GM10248 (cell line): Measurements from ENCODE around the gene CFAP161.

Source experiments
- CTCF ChIA-PET: fragments of 300-600 bp; sonication (Branson Sonifier 250); formaldehyde crosslinking; extraction: SDS; loops from one replicate; lab custom pipeline; 2021; ENCODE audit warnings: antibody characterized with exemption; lab: Yijun Ruan, JAX
- POLR2A ChIA-PET: fragments of 350-650 bp; sonication (Branson Sonifier 250); formaldehyde crosslinking; extraction: SDS; loops from one replicate; lab custom pipeline; 2020; ENCODE audit warnings: antibody characterized with exemption; lab: Yijun Ruan, JAX
- DNase-seq: peaks from one replicate; pipeline ENCODE4 v3.0.0; 2012; ENCODE audit errors: extremely low spot score
- TF ChIP-seq, protein P1 (sequence below): IDR thresholded peaks from 2 replicates; pipeline ENCODE4 v1.5.1; 2012; ENCODE audit warnings: mild to moderate bottlenecking, low read depth; ENCODE audit errors: extremely low read depth, missing control alignments, control extremely low read depth

CFAP161 gene

DNA sequence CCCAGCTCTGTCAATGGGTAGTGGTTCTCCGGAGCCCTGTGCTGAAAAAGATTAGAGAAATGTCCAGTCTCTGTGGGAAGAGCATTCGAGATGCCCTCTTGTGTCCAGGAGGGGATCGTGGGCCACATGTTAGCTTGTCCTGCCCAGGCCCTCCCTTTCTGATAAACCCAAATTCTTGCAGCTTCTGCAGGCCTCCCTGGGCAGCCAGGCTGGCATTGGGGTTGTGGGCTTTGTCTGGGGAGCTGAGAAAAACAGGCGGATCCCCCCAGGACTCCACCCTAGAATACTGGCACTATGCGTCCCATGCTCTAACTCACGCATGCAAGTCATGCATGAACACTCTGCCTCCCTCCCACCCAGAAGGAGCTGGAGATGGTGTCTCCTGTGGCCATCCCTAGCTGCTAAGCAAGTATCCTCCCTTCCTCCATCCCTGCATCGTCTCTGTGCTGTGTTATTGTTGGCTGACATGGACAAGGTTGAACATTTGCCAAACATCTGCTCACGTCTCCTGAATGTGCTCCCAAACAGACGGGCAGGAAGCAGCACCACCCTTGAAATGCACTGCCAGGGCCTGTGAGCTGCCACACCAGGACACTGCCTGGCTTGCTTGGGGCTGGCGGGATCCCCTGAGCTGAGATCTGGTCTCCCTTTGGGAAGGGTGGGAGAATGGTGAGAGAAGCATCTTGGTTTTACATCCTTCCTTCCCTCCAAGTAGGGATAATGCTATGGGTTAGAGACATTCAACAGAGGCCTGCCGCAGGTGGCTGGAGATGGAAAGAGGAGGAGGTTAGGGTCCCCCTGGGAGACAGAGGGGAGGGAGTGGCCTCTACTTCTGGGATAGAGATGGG lies 26.5 kb downstream of the CFAP161 start:
- TF ChIP-seq, protein P1, sequence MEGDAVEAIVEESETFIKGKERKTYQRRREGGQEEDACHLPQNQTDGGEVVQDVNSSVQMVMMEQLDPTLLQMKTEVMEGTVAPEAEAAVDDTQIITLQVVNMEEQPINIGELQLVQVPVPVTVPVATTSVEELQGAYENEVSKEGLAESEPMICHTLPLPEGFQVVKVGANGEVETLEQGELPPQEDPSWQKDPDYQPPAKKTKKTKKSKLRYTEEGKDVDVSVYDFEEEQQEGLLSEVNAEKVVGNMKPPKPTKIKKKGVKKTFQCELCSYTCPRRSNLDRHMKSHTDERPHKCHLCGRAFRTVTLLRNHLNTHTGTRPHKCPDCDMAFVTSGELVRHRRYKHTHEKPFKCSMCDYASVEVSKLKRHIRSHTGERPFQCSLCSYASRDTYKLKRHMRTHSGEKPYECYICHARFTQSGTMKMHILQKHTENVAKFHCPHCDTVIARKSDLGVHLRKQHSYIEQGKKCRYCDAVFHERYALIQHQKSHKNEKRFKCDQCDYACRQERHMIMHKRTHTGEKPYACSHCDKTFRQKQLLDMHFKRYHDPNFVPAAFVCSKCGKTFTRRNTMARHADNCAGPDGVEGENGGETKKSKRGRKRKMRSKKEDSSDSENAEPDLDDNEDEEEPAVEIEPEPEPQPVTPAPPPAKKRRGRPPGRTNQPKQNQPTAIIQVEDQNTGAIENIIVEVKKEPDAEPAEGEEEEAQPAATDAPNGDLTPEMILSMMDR: no peak
- ChIA-PET POLR2A (no interaction called here), CTCF (interaction anchor here (2.3 to 15.0 kb wide), 2 partner anchors 12 to 107 kb away, joined by 7 to 215 read pairs; no protein-coding TSS in a partner anchor)
- DNase-seq: no peak

DNA sequence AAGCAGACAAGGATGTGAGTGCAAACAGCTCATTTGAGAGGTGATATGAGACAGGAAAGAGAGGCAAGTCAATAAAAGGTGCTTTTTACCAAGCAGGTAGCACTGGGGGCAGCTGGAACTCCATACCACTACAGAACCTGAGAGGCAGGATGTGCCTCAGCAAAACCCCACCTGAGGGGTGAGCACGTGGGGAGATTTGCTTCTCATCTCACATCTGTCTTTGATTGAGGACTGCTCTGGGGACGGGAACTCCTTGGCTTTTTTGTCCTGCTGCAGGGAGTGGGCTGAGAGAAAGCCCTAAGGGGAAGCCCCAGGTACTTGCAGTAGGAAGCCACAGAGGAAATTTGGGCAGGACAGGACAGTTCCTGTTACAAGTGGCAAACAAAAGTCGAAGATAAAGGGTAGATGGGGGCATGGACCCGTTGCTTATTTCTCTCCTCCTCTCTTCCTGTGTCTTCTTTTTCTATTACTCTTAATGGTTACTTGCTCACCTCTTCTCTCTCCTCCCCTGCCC lies 27.1 kb downstream of the CFAP161 start:
- ChIA-PET POLR2A (no interaction called here), CTCF (interaction anchor here (2.3 to 15.0 kb wide), 2 partner anchors 13 to 106 kb away, joined by 7 to 215 read pairs; no protein-coding TSS in a partner anchor)
- DNase-seq: no peak
- TF ChIP-seq, protein P1: no peak

DNA sequence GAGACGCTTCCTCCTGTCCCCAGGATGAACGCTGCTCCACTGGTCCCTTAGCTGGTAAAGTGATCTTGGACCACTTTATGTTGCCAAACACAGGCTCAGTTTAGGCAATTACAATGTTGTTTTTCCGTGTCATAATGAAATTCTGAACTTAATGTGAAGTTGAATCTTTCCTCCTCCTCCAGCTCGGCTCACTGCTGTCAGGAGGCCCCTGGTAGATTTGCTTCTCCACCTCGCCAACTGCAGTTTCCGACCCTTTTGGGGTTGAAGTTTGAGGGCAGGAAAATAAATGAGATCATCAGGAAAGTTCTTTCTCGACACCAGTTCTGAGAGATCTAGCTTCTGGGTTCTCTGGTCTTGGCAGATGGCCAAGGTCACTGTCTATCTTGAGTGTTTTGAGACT lies 27.8 kb downstream of the CFAP161 start:
- POLR2A ChIA-PET: no interaction called here
- no peak for DNase-seq
- CTCF ChIA-PET: interaction anchor here (15.0 kb wide), 1 partner anchor 105 kb away, joined by 215 read pairs; no protein-coding TSS in a partner anchor
- TF ChIP-seq, protein P1: no peak

DNA sequence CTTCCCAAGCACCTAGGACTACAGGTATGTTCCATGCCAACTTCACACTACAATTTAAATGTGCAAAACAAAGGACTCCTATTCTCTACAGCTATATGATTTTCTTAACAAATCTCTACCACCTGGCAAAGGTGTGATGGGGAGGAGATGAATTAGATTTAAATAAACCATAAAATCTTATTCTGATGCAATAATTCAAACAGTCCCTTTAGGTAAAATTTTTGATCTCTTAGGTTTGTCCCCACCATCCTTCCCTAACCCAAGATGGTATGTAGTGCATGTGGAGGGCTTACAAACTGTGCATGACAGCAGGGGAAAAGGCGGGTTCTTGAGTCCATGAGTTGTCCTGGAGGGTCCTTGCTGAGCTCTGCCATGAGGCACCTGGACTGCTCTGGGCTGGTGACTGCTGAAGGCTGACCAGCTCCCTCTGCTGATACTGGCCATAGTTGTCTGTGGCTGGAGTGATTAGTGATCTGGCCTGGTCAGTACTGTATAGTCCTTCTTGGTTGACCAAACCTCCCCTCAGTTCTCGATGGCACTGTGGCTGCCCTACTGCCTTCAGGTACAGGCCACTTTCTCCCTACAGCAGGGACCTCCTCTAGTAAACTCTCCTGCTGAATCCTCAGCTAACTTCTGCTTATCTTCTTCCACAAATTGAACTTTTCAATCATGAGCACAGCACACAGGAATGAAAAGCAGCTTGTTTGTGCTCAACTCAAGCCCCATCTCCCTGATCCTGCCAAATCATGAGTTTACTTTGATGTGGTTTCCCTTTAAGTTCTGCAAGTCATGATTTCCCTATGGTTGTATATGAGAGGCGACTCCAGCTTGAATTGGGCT lies 30.1 kb downstream of the CFAP161 start:
- ChIA-PET POLR2A (no interaction called here), CTCF (interaction anchor here (1.0 to 14.0 kb wide), 8 partner anchors 9 to 236 kb away, joined by 3 to 80 read pairs (median 4); no protein-coding TSS in a partner anchor)
- TF ChIP-seq, protein P1: no peak
- no peak for DNase-seq

DNA sequence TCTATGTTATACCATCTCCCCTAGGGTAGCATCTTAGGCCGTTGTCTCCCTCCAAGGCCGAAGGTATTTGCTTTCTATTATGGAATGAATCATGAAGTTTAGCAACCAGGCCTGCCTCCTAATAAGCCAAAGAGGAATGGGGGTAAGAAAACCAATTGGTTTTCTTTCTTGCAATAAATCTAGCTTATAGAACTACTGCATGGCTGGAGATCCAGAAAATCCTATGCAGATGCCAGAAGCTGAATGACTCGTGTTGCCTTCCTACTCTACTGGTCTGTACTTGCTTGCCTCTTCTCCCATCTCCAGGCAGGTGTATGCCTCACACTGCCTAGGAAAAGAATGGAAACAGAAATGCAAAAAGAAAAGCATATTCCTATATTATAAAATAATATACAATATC lies 31.5 kb downstream of the CFAP161 start:
- no peak for DNase-seq
- ChIA-PET CTCF (interaction anchor here (1.1 to 14.0 kb wide), 6 partner anchors 11 to 234 kb away, joined by 3 to 80 read pairs (median 4); no protein-coding TSS in a partner anchor), POLR2A (no interaction called here)
- TF ChIP-seq, protein P1: no peak
